ENCODE data around the gene DIAPH2.

DNA sequence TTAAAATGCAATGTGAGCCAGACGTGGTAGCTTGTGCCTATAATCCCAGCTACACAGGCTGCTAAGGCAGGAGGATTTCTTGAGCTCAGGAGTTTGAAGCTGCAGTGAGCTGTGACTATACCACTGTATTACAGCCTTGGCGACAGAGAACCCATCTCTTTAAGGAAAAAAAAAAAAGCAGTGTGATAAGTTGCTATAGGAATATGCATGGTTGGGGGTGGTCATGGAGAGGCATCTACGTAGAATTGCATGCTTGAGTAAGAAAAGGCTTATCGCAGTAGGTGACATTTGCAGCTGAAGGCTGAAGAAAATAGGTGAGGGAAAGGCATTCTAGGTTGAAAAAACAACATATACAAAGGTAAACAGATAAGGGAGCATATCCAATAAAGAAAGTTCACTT is 4.1 kb downstream of the DIAPH2 start:
- no peak for TF ChIP-seq TAF1 (IDR thresholded peaks at IDR 0.05; ENCODE audit: low read depth, low read length)
- TF ChIP-seq POLR2A (IDR thresholded peaks at IDR 0.05; ENCODE audit: low read depth, low read length): no peak
- no peak for TF ChIP-seq POLR2AphosphoS5 (IDR thresholded peaks at IDR 0.05; ENCODE audit: low read depth, low read length)
- TF ChIP-seq SPI1 (IDR thresholded peaks at IDR 0.05; ENCODE audit: low read depth, low read length): no peak
- no peak for TF ChIP-seq POU2F2 (IDR thresholded peaks at IDR 0.05; ENCODE audit: low read depth, low read length)

Data from GM12891 (cell line).